ENCODE measurements around the gene IL18BP.

Gene IL18BP

GRCh38 chr11:71998649-71999310 is at the start of gene IL18BP:
TSS of gene IL18BP (plus strand) at chr11:71998909. CDS start at chr11:71999985, 1,076 bp downstream.
- H3K27ac Mint-ChIP-seq = peak within 1 kb of the TSS; percentile 96
- H3K4me3 Mint-ChIP-seq = peak within 1 kb of the TSS; percentile 90
- intact Hi-C loops (cut with micrococcal nuclease) = no loop called here
- H3K9me3 Mint-ChIP-seq = no peaks in the 10 kb centered on the region
- no peaks in the 10 kb centered on the region for H3K27me3 Mint-ChIP-seq
- H3K36me3 Mint-ChIP-seq (ENCODE audit: low read depth) = peaks cover 59% of the 10 kb centered on the region
- H3K4me1 Mint-ChIP-seq (ENCODE audit: low read depth) = peaks cover 95% of the 10 kb centered on the region

- Mint-ChIP-seq H3K4me3 (no peak overlapping the region), H3K27ac (no peak overlapping the region), H3K36me3 (ENCODE audit: low read depth) (peaks cover 18% of the 10 kb centered on the region), H3K27me3 (no peaks in the 10 kb centered on the region), H3K4me1 (ENCODE audit: low read depth) (peaks cover 20% of the 10 kb centered on the region), H3K9me3 (no peaks in the 10 kb centered on the region)
- intact Hi-C loops (cut with micrococcal nuclease) = no loop called here
Measured at GRCh38 chr11:71949034-71949433, 49.7 kb upstream of the IL18BP start.

DNA sequence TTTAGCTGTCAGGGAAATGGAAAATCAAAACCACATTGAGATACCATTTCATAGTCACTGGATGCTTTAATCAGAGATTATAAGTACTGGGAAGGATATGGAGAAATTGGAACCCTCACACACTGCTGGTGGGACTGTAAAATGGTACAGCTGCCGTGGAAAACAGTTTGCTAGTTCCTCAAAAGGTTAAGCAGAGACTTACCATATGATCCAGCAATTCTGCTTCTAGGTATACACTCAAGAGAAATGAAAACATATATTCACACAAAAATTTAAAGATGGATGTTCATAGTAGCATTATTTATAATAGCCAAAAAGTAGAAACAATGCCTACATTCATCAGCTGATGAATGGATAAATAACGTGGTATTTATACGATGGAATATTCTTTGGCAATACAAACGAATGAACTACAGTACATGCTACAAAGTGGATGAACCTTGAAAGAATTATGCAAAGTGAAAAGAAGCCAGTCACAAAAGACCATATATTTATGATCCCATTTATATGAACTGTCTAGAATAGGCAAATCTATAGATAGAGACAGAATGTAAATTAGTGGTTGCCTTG is 46.9 kb upstream of the IL18BP start:
- no peaks in the 10 kb centered on the region for H3K9me3 Mint-ChIP-seq
- H3K27ac Mint-ChIP-seq = no peak overlapping the region
- intact Hi-C loops (cut with micrococcal nuclease) = no loop called here
- H3K27me3 Mint-ChIP-seq = no peaks in the 10 kb centered on the region
- no peak overlapping the region for H3K4me3 Mint-ChIP-seq
- H3K4me1 Mint-ChIP-seq (ENCODE audit: low read depth) = peaks cover 27% of the 10 kb centered on the region
- H3K36me3 Mint-ChIP-seq (ENCODE audit: low read depth) = peaks cover 11% of the 10 kb centered on the region

DNA sequence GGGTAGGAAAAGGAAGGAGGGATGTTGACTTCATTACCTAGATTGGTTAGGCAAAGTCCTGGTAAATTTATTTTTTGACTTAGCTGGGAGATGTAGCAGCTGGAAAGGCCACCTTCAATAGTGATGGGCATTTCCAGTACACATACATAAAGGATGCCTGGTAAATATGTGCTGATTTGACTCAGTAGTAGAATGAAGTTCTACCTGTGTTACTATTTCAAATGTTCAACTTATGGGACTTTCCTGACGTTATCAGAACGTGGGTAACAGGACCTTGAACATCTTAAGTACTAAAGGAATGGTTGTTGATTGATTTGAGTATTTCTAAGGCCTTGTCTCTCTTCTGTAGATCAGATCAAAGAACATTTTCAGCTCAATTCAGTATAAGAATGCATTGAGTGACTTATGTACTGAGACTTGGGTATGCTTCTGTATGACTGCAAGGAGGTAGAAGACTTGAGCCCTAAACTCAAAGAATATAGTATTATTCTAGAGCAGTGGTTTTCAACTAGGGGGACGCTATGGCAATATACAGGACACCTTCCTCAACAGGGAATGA is 42.7 kb upstream of the IL18BP start:
- no peak overlapping the region for H3K4me3 Mint-ChIP-seq
- no peak overlapping the region for H3K27ac Mint-ChIP-seq
- no peaks in the 10 kb centered on the region for H3K9me3 Mint-ChIP-seq
- intact Hi-C loops (cut with micrococcal nuclease) = no loop called here
- peaks cover 25% of the 10 kb centered on the region for H3K36me3 Mint-ChIP-seq (ENCODE audit: low read depth)
- peaks cover 22% of the 10 kb centered on the region for H3K4me1 Mint-ChIP-seq (ENCODE audit: low read depth)
- H3K27me3 Mint-ChIP-seq = no peaks in the 10 kb centered on the region

GRCh38 chr11:71962428-71963038 is 36.2 kb upstream of the IL18BP start:
- intact Hi-C loops (cut with micrococcal nuclease) = no loop called here
- Mint-ChIP-seq H3K4me3 (no peak overlapping the region), H3K4me1 (ENCODE audit: low read depth) (peaks cover 31% of the 10 kb centered on the region), H3K27ac (peak overlapping the region; percentile 78), H3K9me3 (no peaks in the 10 kb centered on the region), H3K36me3 (ENCODE audit: low read depth) (peaks cover 32% of the 10 kb centered on the region), H3K27me3 (no peaks in the 10 kb centered on the region)

DNA sequence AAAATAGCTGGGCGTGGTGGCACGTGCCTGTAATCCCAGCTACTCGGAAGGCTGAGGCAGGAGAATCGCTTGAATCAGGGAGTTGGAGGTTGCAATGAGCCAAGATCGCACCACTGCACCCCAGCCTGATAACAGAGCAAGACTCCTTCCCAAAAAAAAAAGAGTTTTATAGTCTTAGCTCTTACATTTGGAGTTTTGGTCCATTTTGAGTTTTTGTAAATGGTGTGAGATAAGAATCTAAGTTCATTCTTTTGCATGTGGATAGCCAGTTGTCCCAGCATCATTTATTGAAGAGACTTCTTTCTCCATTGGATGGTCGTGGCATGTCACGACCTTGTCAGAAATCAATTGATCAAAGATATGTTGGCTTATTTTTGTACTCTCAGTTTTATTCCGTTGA is 35.2 kb upstream of the IL18BP start:
- H3K9me3 Mint-ChIP-seq = no peaks in the 10 kb centered on the region
- H3K27me3 Mint-ChIP-seq = no peaks in the 10 kb centered on the region
- H3K27ac Mint-ChIP-seq = peak overlapping the region; percentile 78
- H3K4me3 Mint-ChIP-seq = no peak overlapping the region
- H3K36me3 Mint-ChIP-seq (ENCODE audit: low read depth) = peaks cover 35% of the 10 kb centered on the region
- intact Hi-C loops (cut with micrococcal nuclease) = no loop called here
- H3K4me1 Mint-ChIP-seq (ENCODE audit: low read depth) = peaks cover 31% of the 10 kb centered on the region

GRCh38 chr11:71964641-71965040 is 34.1 kb upstream of the IL18BP start:
- Mint-ChIP-seq H3K27me3 (no peaks in the 10 kb centered on the region), H3K4me1 (ENCODE audit: low read depth) (peaks cover 31% of the 10 kb centered on the region), H3K36me3 (ENCODE audit: low read depth) (peaks cover 34% of the 10 kb centered on the region), H3K27ac (peak overlapping the region; percentile 17), H3K9me3 (no peaks in the 10 kb centered on the region), H3K4me3 (no peak overlapping the region)
- intact Hi-C loops (cut with micrococcal nuclease) = no loop called here

DNA sequence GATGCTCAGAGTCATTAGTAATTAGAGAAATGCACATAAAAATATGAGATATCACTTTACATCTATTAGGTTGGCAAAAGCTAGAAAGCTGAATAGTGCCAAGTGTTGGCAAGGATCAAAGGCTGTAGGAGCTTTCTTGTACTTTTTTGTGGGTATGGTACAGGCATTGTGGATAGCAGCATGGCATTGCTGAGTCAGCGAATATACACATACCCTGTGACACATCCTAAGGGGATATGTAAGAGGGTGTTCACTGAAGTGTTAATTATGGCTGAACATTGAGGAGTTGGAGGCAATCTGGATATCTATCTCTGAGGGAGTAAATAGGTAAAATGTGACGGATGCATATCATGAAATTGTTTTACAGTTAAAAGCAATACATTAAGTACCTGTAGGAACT is 27.0 kb upstream of the IL18BP start:
- Mint-ChIP-seq H3K4me3 (no peak overlapping the region), H3K9me3 (no peaks in the 10 kb centered on the region), H3K4me1 (ENCODE audit: low read depth) (peaks cover 12% of the 10 kb centered on the region), H3K27ac (no peak overlapping the region), H3K27me3 (no peaks in the 10 kb centered on the region), H3K36me3 (ENCODE audit: low read depth) (peaks cover 67% of the 10 kb centered on the region)
- intact Hi-C loops (cut with micrococcal nuclease) = no loop called here

- intact Hi-C loops (cut with micrococcal nuclease) = loop anchor here (5.0 kb wide), 2 partner anchors 41 to 116 kb away; no protein-coding TSS in a partner anchor
Measured at GRCh38 chr11:71976551-71976950, 22.2 kb upstream of the IL18BP start.

GRCh38 chr11:71977090-71977489 is 21.6 kb upstream of the IL18BP start:
- Mint-ChIP-seq H3K4me1 (ENCODE audit: low read depth) (peaks cover 37% of the 10 kb centered on the region), H3K36me3 (ENCODE audit: low read depth) (peaks cover 74% of the 10 kb centered on the region), H3K27me3 (no peaks in the 10 kb centered on the region), H3K9me3 (no peaks in the 10 kb centered on the region), H3K4me3 (no peak overlapping the region), H3K27ac (no peak overlapping the region)
- intact Hi-C loops (cut with micrococcal nuclease) = loop anchor here (5.0 kb wide), 2 partner anchors 40 to 115 kb away; no protein-coding TSS in a partner anchor

More at GRCh38 chr11:71976551-71976950, 22.2 kb upstream of the IL18BP start:
- Mint-ChIP-seq H3K36me3 (ENCODE audit: low read depth) (peaks cover 74% of the 10 kb centered on the region), H3K9me3 (no peaks in the 10 kb centered on the region), H3K27ac (no peak overlapping the region), H3K4me1 (ENCODE audit: low read depth) (peaks cover 35% of the 10 kb centered on the region), H3K27me3 (no peaks in the 10 kb centered on the region), H3K4me3 (no peak overlapping the region)

GRCh38 chr11:71977743-71978418 is 20.8 kb upstream of the IL18BP start:
- no peaks in the 10 kb centered on the region for H3K9me3 Mint-ChIP-seq
- H3K4me1 Mint-ChIP-seq (ENCODE audit: low read depth) = peaks cover 37% of the 10 kb centered on the region
- H3K4me3 Mint-ChIP-seq = peak overlapping the region; percentile 17
- H3K36me3 Mint-ChIP-seq (ENCODE audit: low read depth) = peaks cover 74% of the 10 kb centered on the region
- H3K27me3 Mint-ChIP-seq = no peaks in the 10 kb centered on the region
- H3K27ac Mint-ChIP-seq = peak overlapping the region; percentile 91
- intact Hi-C loops (cut with micrococcal nuclease) = loop anchor here (2.0 to 5.0 kb wide), 3 partner anchors 19 to 114 kb away; no protein-coding TSS in a partner anchor

- Mint-ChIP-seq H3K36me3 (ENCODE audit: low read depth) (peaks cover 76% of the 10 kb centered on the region), H3K27ac (peak overlapping the region; percentile 27), H3K9me3 (no peaks in the 10 kb centered on the region), H3K4me3 (no peak overlapping the region), H3K4me1 (ENCODE audit: low read depth) (peaks cover 37% of the 10 kb centered on the region), H3K27me3 (no peaks in the 10 kb centered on the region)
- intact Hi-C loops (cut with micrococcal nuclease) = loop anchor here (2.0 to 5.0 kb wide), 3 partner anchors 18 to 113 kb away; no protein-coding TSS in a partner anchor
Measured at GRCh38 chr11:71979094-71979493, 19.6 kb upstream of the IL18BP start.

- Mint-ChIP-seq H3K9me3 (no peaks in the 10 kb centered on the region), H3K36me3 (ENCODE audit: low read depth) (peaks cover 73% of the 10 kb centered on the region), H3K4me1 (ENCODE audit: low read depth) (peaks cover 32% of the 10 kb centered on the region), H3K27me3 (no peaks in the 10 kb centered on the region), H3K4me3 (no peak overlapping the region), H3K27ac (peak overlapping the region; percentile 27)
- intact Hi-C loops (cut with micrococcal nuclease) = loop anchor here (2.0 to 5.0 kb wide), 3 partner anchors 17 to 113 kb away; no protein-coding TSS in a partner anchor
Measured at GRCh38 chr11:71979602-71980001, 19.1 kb upstream of the IL18BP start.

Data from dendritic cell treated with granulocyte-macrophage colony-stimulating factor and Interleukin-4, amounts not matched to agents 40 ng/mL and 50 ng/mL, for 4 days (primary cell).